Measurements from ENCODE around the gene PDE4D. TPM values are rescaled to one million over a fixed set of nuclear protein-coding genes. Genes with fewer than 3 reads are reported as not detected.

PDE4D gene
- total RNA-seq, 1 donor from 2014 or later: 28.2 TPM

- intact Hi-C loops (cut with micrococcal nuclease): no loop called here
- no peak for TF ChIP-seq CTCF (IDR thresholded peaks at IDR 0.05)
- CTCF ChIA-PET: no interaction called here
- Mint-ChIP-seq H3K27me3 (peaks cover 8% of the 10 kb centered on the region), H3K9me3 (no peaks in the 10 kb centered on the region), H3K36me3 (ENCODE audit: low read depth) (no peaks in the 10 kb centered on the region), H3K4me3 (no peak overlapping the region), H3K4me1 (peaks cover under 1% of the 10 kb centered on the region), H3K27ac (no peak overlapping the region)
- POLR2A ChIA-PET: interaction anchor here (0.7 kb wide), 1 partner anchor 17 kb away, joined by 3 read pairs; no protein-coding TSS in a partner anchor
- ATAC-seq (ENCODE audit: low read depth) (no peak), DNase-seq (no peak)
Measured at GRCh38 chr5:59887274-59887673, 6.3 kb downstream of the PDE4D start.

- ATAC-seq (ENCODE audit: low read depth): no peak
- POLR2A ChIA-PET: no interaction called here
Measured at GRCh38 chr5:59874675-59875074, 18.9 kb downstream of the PDE4D start.

GRCh38 chr5:59873113-59873512 is 20.4 kb downstream of the PDE4D start:
- Mint-ChIP-seq H3K9me3 (no peaks in the 10 kb centered on the region), H3K27me3 (peaks cover 3% of the 10 kb centered on the region), H3K4me1 (no peaks in the 10 kb centered on the region), H3K36me3 (ENCODE audit: low read depth) (no peaks in the 10 kb centered on the region), H3K27ac (no peak overlapping the region), H3K4me3 (no peak overlapping the region)
- DNase-seq (no peak), ATAC-seq (ENCODE audit: low read depth) (no peak)
- ChIA-PET CTCF (no interaction called here), POLR2A (no interaction called here)
- no peak for TF ChIP-seq CTCF (IDR thresholded peaks at IDR 0.05)
- intact Hi-C loops (cut with micrococcal nuclease): no loop called here

More at GRCh38 chr5:59874675-59875074, 18.9 kb downstream of the PDE4D start:
- Mint-ChIP-seq H3K4me1 (no peaks in the 10 kb centered on the region), H3K27ac (no peak overlapping the region), H3K4me3 (no peak overlapping the region), H3K27me3 (peaks cover 3% of the 10 kb centered on the region), H3K36me3 (ENCODE audit: low read depth) (no peaks in the 10 kb centered on the region), H3K9me3 (no peaks in the 10 kb centered on the region)
- DNase-seq: no peak
- no peak for TF ChIP-seq CTCF (IDR thresholded peaks at IDR 0.05)
- intact Hi-C loops (cut with micrococcal nuclease): no loop called here
- CTCF ChIA-PET: no interaction called here

- Mint-ChIP-seq H3K9me3 (no peaks in the 10 kb centered on the region), H3K36me3 (ENCODE audit: low read depth) (no peaks in the 10 kb centered on the region), H3K4me3 (no peak overlapping the region), H3K4me1 (no peaks in the 10 kb centered on the region), H3K27me3 (no peaks in the 10 kb centered on the region), H3K27ac (no peak overlapping the region)
- intact Hi-C loops (cut with micrococcal nuclease): no loop called here
- CTCF ChIA-PET: no interaction called here
- no peak for ATAC-seq (ENCODE audit: low read depth)
- POLR2A ChIA-PET: no interaction called here
- DNase-seq: no peak
- no peak for TF ChIP-seq CTCF (IDR thresholded peaks at IDR 0.05)
Measured at GRCh38 chr5:59866661-59867060, 26.9 kb downstream of the PDE4D start.

- intact Hi-C loops (cut with micrococcal nuclease): no loop called here
- H3K4me3 Mint-ChIP-seq: no peak overlapping the region
- H3K27me3 Mint-ChIP-seq: no peaks in the 10 kb centered on the region
- H3K9me3 Mint-ChIP-seq: no peaks in the 10 kb centered on the region
- no peaks in the 10 kb centered on the region for H3K36me3 Mint-ChIP-seq (ENCODE audit: low read depth)
- CTCF ChIA-PET: no interaction called here
- no peak for TF ChIP-seq CTCF (IDR thresholded peaks at IDR 0.05)
- no peak for ATAC-seq (ENCODE audit: low read depth)
- POLR2A ChIA-PET: no interaction called here
- H3K27ac Mint-ChIP-seq: no peak overlapping the region
- no peak for DNase-seq
- H3K4me1 Mint-ChIP-seq: no peaks in the 10 kb centered on the region
Measured at GRCh38 chr5:59864718-59865117, 28.8 kb downstream of the PDE4D start.
